Stromal cell of bone marrow (primary cell): ENCODE data around the gene ZBTB37.
"Not testable (repeated sequence)": the region's sequence is repeated elsewhere in the genome, so short reads cannot be mapped to it uniquely, and the experiment has no call there.

Experiments used
- DNase-seq: peaks from one replicate; pipeline ENCODE4 v3.0.0-alpha.2; 2012; ENCODE audit warnings: low read depth

ZBTB37 gene

DNA sequence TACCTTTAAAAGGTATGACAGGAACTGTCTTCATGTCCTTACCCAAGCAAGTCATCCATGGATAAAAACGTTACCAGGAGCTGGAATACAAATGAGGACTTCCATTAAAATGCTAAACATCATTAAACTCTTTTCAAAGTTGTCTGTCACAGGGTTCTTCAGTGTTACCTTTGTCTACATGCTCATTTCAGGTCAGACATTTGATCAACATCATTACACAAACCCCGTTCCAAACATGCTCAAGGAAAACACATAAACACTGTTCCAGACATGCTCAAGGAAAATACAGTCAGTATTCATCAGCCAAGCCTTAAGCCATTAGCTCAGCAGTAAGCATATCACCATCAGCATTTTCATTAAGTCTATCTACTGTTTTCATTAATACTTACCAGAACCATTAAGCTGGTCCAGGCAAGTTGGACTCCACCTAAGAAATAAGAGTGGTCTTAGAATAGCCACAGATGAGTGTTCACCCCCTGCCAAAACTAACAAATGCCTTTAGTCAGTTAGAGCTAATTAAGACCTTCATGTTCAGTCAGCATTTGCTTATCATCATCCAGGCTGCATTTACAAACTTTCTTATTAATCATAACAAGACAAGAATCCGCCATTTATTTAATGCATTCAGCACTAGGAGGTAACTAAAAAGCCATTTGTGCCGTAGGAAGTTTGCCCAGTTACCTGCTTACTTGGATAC is 2.6 kb upstream of the ZBTB37 start:
- DNase-seq: no peak

- no peak for DNase-seq
Measured at GRCh38 chr1:173866413-173867115, 1.6 kb upstream of the ZBTB37 start.

GRCh38 chr1:173867141-173867752 is 933 bp upstream of the ZBTB37 start:
- no peak for DNase-seq

DNA sequence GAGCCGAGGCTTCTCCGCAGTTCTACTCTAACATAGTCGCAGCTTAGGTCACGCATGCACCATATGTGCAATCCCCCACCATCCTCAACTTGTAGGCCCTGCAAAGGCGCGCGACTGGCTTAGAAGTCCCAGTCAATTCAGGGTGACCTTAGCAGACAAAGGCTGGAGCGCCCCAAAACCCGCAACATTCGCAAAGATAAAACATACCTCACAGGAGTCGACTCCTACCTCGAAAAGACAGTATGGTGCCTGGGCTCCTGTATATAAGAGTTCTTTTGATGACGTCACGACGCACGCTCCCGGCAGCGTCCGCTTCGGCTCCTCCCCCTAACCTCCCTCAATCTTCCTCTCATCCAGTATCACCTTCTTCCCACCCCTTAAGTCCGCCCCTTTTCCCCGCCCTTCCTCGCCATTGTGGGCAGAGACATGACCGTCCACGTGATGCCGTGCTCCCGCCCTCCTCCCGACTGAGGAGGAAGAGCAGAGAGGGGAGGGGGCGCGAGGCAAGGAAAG is 371 bp upstream of the ZBTB37 start, which contains the start of gene GAS5:
Gene GAS5 (minus strand): TSS at position 237 of the 513 bp plus-strand sequence.
- peak; percentile 99 for DNase-seq

DNA sequence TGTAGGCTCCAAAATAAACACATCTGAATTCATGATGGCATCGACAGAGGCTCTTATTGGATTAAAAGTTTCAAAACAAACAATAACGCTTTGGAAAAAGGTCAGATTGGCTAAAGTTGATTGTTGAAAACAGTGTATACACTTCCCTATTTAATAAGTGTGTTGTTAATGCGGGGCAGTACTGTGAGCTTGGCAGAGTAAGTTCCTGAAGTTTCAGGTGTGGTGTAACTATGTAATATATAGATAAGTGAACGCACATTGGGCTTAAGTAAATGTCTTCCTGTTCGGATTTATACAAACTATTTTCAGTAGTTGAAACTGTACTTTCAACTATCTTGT is 810 bp downstream of the ZBTB37 start:
- DNase-seq: no peak

GRCh38 chr1:173870252-173871075 is 2.3 kb downstream of the ZBTB37 start:
- DNase-seq: no peak

- DNase-seq: no peak
Measured at GRCh38 chr1:173871091-173871490, 2.9 kb downstream of the ZBTB37 start.

DNA sequence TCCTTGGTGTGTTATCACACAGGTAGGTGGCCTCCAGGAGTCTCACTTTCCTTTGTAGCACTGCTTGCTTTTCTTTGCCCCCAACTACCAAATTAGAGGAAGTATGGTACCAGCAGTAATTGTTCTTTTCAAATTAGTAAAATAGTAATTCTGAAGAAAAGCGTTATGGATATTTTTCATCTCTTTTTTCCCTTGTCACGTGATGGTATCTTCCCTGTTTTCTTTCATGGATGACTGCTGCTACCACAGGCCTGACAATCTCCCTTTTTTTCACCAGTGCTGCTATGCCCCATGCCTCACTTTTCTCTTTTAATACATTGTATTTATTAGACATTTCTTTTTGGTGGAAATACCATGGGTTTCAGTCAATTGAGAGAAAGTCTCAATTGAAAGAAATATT is 3.3 kb downstream of the ZBTB37 start:
- DNase-seq: no peak

DNA sequence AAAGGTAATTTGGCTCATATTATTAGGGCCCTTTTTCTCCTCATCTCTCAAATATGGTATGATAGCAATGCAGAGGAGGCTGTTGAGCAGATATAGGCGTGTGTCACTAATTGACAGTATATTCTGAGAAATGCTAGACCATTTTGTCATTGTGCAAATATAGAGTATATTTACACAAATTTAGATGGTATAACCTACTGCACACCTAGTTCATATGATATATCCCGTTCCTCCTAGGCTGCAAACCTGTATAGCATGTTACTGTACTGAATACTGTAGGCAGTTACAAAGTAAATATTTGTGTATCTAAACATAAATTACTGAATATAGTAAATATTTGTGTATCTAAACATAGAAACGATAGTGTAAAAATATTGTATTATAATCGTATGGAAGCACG is 8.6 kb downstream of the ZBTB37 start:
- no peak for DNase-seq

DNA sequence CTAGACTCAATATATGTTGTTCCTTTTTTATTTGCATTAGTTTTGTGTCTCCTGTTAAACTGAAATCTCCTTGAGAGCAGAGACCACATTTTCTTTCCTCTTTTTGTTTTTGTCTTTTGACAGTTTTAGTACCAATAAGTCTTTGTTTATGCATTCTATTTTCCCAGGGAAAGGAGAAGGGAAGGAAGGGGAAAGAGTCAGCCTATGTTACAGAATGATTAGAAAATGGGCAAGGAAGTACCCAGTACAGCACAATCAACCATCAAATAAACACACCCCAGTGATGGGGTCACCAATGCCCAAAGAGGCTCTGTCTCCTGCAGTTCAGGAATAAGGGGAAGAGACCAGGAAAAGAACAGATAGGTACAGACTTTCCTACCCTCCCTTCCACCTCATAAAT is 10.1 kb downstream of the ZBTB37 start:
- no peak for DNase-seq

GRCh38 chr1:173881117-173881516 is 12.9 kb downstream of the ZBTB37 start:
- not testable (repeated sequence) for DNase-seq

GRCh38 chr1:173884701-173885100 is 16.5 kb downstream of the ZBTB37 start:
- no peak for DNase-seq

GRCh38 chr1:173886746-173887611 is 18.8 kb downstream of the ZBTB37 start:
- DNase-seq: no peak

DNA sequence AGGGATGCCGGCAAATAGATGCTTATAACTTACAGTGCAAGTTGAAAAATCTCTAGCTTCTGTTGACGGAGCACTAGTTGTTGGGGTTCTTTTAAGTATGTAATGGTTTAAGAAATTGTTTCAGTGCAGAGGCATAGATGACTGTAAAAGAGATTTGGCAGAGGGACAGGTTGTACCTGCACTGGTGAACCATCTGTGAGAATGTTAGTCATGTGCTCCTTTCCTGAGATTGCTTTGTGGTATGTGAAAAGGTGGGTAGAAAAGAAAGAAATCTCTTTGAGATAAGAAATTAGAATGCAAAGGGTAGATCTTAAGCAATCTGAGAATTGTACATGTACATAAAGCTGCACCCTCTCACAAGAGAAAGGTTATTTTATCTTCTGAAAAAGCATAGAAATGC is 19.4 kb downstream of the ZBTB37 start:
- no peak for DNase-seq

GRCh38 chr1:173888749-173889148 is 20.6 kb downstream of the ZBTB37 start:
- no peak for DNase-seq

DNA sequence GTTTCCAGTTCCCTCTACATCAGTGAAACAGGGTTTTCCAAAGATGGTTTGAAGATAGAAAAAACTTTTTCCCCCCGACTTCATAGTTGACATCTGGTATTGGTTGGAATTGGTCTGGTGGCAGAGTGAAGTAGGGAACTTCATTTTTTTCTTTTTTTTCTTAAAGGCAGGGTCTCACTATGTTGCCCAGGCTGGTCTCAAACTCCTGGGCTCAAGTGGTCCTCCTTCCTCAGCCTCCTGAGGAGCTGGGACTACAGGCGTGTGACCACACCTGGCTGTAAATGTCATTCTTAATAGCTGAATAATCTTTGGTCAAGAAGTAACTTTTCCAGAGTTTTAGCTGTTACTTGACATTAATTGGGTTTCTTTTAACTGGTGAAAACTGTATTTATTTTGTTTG is 21.7 kb downstream of the ZBTB37 start:
- DNase-seq: no peak

GRCh38 chr1:173893611-173894010 is 25.4 kb downstream of the ZBTB37 start:
- no peak for DNase-seq

DNA sequence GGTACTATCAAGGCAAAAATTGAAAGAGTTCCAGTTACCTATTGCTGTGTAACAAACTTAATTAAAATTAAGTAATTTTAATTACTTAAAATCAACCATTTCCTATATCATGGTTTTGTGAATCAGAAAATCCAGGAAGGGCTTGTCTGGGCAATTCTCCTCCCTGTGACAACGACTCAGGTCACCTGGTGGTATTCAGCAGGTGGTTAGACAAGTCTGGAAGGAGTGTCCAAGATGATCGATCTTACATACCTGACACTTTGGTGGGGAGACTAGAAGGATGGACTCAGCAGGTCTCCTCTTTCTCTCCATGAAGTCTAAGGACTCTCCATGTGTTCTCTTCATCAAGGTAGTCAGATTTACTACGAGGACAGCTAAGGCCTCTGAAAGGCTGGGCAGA is 26.0 kb downstream of the ZBTB37 start:
- no peak for DNase-seq

GRCh38 chr1:173900427-173900826 is 32.2 kb downstream of the ZBTB37 start:
- no peak for DNase-seq

GRCh38 chr1:173900992-173901391 is 32.8 kb downstream of the ZBTB37 start:
- DNase-seq: no peak

DNA sequence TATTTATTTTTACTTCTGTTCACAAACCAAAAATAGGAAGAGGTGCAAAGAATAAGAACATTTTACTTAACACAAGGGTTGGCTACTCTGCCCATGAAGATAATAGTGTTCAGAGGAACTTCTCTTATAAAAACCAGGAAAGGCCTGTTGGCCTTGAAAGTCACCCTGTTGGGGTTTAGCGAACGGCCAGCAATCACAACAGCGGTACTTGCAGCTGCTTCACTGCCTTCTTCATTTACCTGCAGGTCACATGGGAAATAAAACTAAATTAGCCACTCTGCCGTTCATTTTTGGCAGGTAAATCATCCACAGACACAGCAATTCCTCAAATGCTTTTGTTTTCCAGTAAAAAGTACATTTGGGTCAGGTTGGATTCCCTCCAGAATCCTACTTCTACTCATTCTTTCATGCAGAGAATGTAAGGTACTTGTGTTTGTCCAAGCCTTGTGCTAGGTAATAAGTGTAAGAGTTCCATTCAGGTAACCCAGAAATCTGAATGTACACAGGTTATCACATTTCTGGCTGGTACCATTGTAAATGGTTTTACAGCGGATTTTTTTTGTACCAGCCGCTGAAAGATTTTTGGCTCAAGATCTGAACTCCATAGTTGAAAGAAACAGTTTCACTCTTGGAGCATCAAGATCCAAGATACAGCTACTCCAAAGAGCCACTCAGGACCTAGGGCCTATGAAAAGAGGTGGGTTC is 35.8 kb downstream of the ZBTB37 start:
- DNase-seq: no peak
